ENCODE data around the gene LIN52. TPM values are rescaled to one million over a fixed set of nuclear protein-coding genes. Genes with fewer than 3 reads are reported as not detected.

Gene LIN52
- total RNA-seq, 1 experiment from 2014 or later: 13.0 TPM

GRCh38 chr14:74231784-74232183 lies 147.0 kb downstream of the LIN52 start:
- DNase-seq (ENCODE audit: low spot score): no peak

GRCh38 chr14:74235017-74235416 lies 150.3 kb downstream of the LIN52 start:
- no peak for DNase-seq (ENCODE audit: low spot score)

- no peak for DNase-seq (ENCODE audit: low spot score)
Observed at GRCh38 chr14:74237441-74237840, 152.7 kb downstream of the LIN52 start.

- no peak for DNase-seq (ENCODE audit: low spot score)
Observed at GRCh38 chr14:74238974-74239847, 154.5 kb downstream of the LIN52 start, which contains the start of gene VSX2. Gene VSX2 (plus strand): TSS chr14:74239449. CDS start chr14:74239562, 113 bp downstream.

GRCh38 chr14:74239848-74240793 lies 155.4 kb downstream of the LIN52 start:
- no peak for DNase-seq (ENCODE audit: low spot score)

GRCh38 chr14:74240794-74241651 lies 156.3 kb downstream of the LIN52 start:
- DNase-seq (ENCODE audit: low spot score): no peak

- no peak for DNase-seq (ENCODE audit: low spot score)
Observed at GRCh38 chr14:74241652-74242017, 156.9 kb downstream of the LIN52 start.

- DNase-seq (ENCODE audit: low spot score): no peak
Observed at GRCh38 chr14:74242021-74242779, 157.4 kb downstream of the LIN52 start.

- no peak for DNase-seq (ENCODE audit: low spot score)
Observed at GRCh38 chr14:74242780-74243042, 158.0 kb downstream of the LIN52 start.

GRCh38 chr14:74243051-74243450 lies 158.3 kb downstream of the LIN52 start:
- DNase-seq (ENCODE audit: low spot score): no peak

GRCh38 chr14:74244115-74244514 lies 159.4 kb downstream of the LIN52 start:
- DNase-seq (ENCODE audit: low spot score): no peak

- no peak for DNase-seq (ENCODE audit: low spot score)
Observed at GRCh38 chr14:74245292-74245691, 160.5 kb downstream of the LIN52 start.

- no peak for DNase-seq (ENCODE audit: low spot score)
Observed at GRCh38 chr14:74246542-74246941, 161.8 kb downstream of the LIN52 start.

- DNase-seq (ENCODE audit: low spot score): no peak
Observed at GRCh38 chr14:74248017-74248416, 163.3 kb downstream of the LIN52 start.

GRCh38 chr14:74249433-74250375 lies 164.9 kb downstream of the LIN52 start:
- DNase-seq (ENCODE audit: low spot score): no peak

Other genes with a start within 250 kb of the LIN52 start
- gene PTGR2, start 233.1 kb upstream of the LIN52 start, total RNA-seq (2014; rRNA removed; shearing (Covaris generic)): 1.8 and 7.2 TPM in 2 replicates
- gene ZNF410, start 198.1 kb upstream of the LIN52 start, total RNA-seq (2014; rRNA removed; shearing (Covaris generic)): 94.4 and 95.4 TPM in 2 replicates
- 1.1 and 1.3 TPM in 2 replicates for gene FAM161B, start 134.9 kb upstream of the LIN52 start, total RNA-seq (2014; rRNA removed; shearing (Covaris generic))
- 19.9 and 38.5 TPM in 2 replicates for gene COQ6, start 134.7 kb upstream of the LIN52 start, total RNA-seq (2014; rRNA removed; shearing (Covaris generic))
- gene ENTPD5, start 65.7 kb upstream of the LIN52 start, total RNA-seq (2014; rRNA removed; shearing (Covaris generic)): 2.9 and 5.6 TPM in 2 replicates
- 0.70 and 1.4 TPM in 2 replicates for gene BBOF1, start 65.6 kb upstream of the LIN52 start, total RNA-seq (2014; rRNA removed; shearing (Covaris generic))
- 13.3 and 15.1 TPM in 2 replicates for gene ALDH6A1, start 503 bp upstream of the LIN52 start, total RNA-seq (2014; rRNA removed; shearing (Covaris generic))
- not detected in 2 replicates for gene VSX2, start 154.5 kb downstream of the LIN52 start, total RNA-seq (2014; rRNA removed; shearing (Covaris generic))
- gene ABCD4, start 218.0 kb downstream of the LIN52 start, total RNA-seq (2014; rRNA removed; shearing (Covaris generic)): 15.3 and 18.5 TPM in 2 replicates